ENCODE measurements around the gene MARCKSL1. TPM values are rescaled to one million over a fixed set of nuclear protein-coding genes. Genes with fewer than 3 reads are reported as not detected.

Gene MARCKSL1
- total RNA-seq, 1 donor from 2014 or later = 21.8 TPM

GRCh38 chr1:32337855-32338636, 2.0 kb upstream of the MARCKSL1 start:
- intact Hi-C loops (cut with DNase I) = no loop called here
- Histone ChIP-seq H3K27me3 (no peaks in the 10 kb centered on the region), H3K9me3 (no peaks in the 10 kb centered on the region), H3K36me3 (no peaks in the 10 kb centered on the region), H3K27ac (no peak overlapping the region), H3K4me3 (no peak overlapping the region), H3K4me1 (peaks cover 10 to 13% of the 10 kb centered on the region in 2 donors)
- DNase-seq (ENCODE audit: low spot score in 2 of 2) = no peak
- TF ChIP-seq, protein P1, sequence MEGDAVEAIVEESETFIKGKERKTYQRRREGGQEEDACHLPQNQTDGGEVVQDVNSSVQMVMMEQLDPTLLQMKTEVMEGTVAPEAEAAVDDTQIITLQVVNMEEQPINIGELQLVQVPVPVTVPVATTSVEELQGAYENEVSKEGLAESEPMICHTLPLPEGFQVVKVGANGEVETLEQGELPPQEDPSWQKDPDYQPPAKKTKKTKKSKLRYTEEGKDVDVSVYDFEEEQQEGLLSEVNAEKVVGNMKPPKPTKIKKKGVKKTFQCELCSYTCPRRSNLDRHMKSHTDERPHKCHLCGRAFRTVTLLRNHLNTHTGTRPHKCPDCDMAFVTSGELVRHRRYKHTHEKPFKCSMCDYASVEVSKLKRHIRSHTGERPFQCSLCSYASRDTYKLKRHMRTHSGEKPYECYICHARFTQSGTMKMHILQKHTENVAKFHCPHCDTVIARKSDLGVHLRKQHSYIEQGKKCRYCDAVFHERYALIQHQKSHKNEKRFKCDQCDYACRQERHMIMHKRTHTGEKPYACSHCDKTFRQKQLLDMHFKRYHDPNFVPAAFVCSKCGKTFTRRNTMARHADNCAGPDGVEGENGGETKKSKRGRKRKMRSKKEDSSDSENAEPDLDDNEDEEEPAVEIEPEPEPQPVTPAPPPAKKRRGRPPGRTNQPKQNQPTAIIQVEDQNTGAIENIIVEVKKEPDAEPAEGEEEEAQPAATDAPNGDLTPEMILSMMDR (IDR thresholded peaks at IDR 0.05) = no peak

GRCh38 chr1:32336963-32337675, 1.1 kb upstream of the MARCKSL1 start:
- no peaks in the 10 kb centered on the region for H3K9me3 ChIP-seq
- H3K4me3 ChIP-seq = peak overlapping the region in 1 of 2 donors; percentile 97
- DNase-seq (ENCODE audit: low spot score in 2 of 2) = peak in 1 of 2 donors; percentile 74
- TF ChIP-seq, protein P1 (IDR thresholded peaks at IDR 0.05) = no peak
- H3K27ac ChIP-seq = no peak overlapping the region
- peaks cover 10 to 13% of the 10 kb centered on the region in 2 donors for H3K4me1 ChIP-seq
- no peaks in the 10 kb centered on the region for H3K27me3 ChIP-seq
- peaks cover 5 to 6% of the 10 kb centered on the region in 2 donors for H3K36me3 ChIP-seq
- intact Hi-C loops (cut with DNase I) = loop anchor here (1.0 kb wide), 1 partner anchor 14 kb away; no protein-coding TSS in a partner anchor

- Histone ChIP-seq H3K36me3 (peaks cover 9 to 10% of the 10 kb centered on the region in 2 donors), H3K4me3 (peak overlapping the region; percentile 78 to 97), H3K4me1 (peaks cover 10 to 13% of the 10 kb centered on the region in 2 donors), H3K27ac (peak overlapping the region in 1 of 2 donors; percentile 35), H3K27me3 (no peaks in the 10 kb centered on the region), H3K9me3 (no peaks in the 10 kb centered on the region)
- DNase-seq (ENCODE audit: low spot score in 2 of 2) = no peak
- TF ChIP-seq, protein P1 (IDR thresholded peaks at IDR 0.05) = no peak
- intact Hi-C loops (cut with DNase I) = loop anchor here (1.0 kb wide), 1 partner anchor 15 kb away; no protein-coding TSS in a partner anchor
Measured at GRCh38 chr1:32336591-32336932, 529 bp upstream of the MARCKSL1 start.

- intact Hi-C loops (cut with DNase I) = no loop called here
- DNase-seq (ENCODE audit: low spot score in 2 of 2) = no peak
- TF ChIP-seq, protein P1 (IDR thresholded peaks at IDR 0.05) = no peak
- Histone ChIP-seq H3K27ac (no peak overlapping the region), H3K27me3 (no peaks in the 10 kb centered on the region), H3K4me3 (peak overlapping the region; percentile 78 to 97), H3K4me1 (peaks cover 10 to 13% of the 10 kb centered on the region in 2 donors), H3K36me3 (peaks cover 16 to 21% of the 10 kb centered on the region in 2 donors), H3K9me3 (no peaks in the 10 kb centered on the region)
Measured at GRCh38 chr1:32335535-32335789, 571 bp downstream of the MARCKSL1 start.

DNA sequence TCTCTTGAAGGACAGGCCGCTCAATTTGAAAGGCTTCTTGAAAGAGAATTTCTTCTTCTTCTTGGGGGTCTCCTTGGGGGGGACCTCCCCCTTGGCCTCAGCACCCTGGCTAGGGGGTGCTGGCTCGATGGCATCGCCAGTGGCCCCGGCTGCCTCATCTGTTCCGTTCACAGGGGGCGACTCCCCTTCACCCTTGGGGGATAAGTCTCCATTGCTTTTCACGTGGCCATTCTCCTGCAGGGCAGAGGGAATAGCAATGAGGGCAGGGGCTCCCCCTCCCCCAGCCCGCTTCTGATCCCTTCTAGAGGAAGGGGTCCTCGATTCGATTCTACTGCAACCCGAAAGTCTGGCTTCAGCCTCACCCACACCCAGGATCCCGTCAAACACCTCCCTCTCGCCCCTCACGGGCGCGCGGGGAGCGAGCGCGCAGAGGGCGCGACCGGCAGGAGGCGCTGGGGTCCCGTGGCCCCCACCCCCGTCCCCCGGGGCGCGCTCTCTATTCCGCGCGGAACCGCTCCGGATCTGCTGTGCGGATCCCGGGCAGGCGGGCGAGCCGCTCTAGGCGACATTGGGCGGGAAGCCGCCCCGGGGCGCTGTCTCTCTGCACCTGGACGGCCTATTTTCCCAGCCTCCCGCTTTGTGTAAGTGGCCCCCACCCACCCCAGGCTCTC, 1.0 kb downstream of the MARCKSL1 start:
- TF ChIP-seq, protein P1 (IDR thresholded peaks at IDR 0.05) = peak; percentile 64 to 76 (median 76)
- no peaks in the 10 kb centered on the region for H3K9me3 ChIP-seq
- peaks cover 10 to 13% of the 10 kb centered on the region in 2 donors for H3K4me1 ChIP-seq
- peak overlapping the region; percentile 78 to 97 for H3K4me3 ChIP-seq
- no peak overlapping the region for H3K27ac ChIP-seq
- DNase-seq (ENCODE audit: low spot score in 2 of 2) = no peak
- H3K27me3 ChIP-seq = no peaks in the 10 kb centered on the region
- H3K36me3 ChIP-seq = peaks cover 16 to 26% of the 10 kb centered on the region in 2 donors
- intact Hi-C loops (cut with DNase I) = no loop called here
